ENCODE data around the gene TMEM25. TPM values are rescaled to one million over a fixed set of nuclear protein-coding genes. Genes with fewer than 3 reads are reported as not detected.
"Not testable (repeated sequence)": the region's sequence is repeated elsewhere in the genome, so short reads cannot be mapped to it uniquely, and the experiment has no call there.

TMEM25 gene
- polyA plus RNA-seq, 1 experiment = 30.2 TPM

DNA sequence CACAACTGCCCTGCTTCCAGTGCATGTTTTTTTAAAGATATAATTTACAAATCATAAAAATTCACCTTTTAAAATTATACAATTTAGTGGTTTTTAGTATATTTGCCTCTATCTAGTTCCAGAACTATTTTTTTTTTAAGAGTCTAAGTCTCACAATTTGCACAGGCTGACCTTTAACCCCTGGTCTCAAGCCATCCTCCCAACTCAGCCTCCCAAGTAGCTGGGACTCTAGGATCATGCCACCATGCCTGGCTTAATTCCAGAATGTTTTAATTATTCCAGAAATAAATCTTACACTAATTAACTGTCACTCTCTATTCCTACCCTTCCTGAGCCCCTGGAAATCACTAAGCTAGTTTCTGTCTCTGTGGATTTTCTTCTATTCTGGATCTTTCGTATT is 39.8 kb downstream of the TMEM25 start:
- POLR2A ChIA-PET = no interaction called here
- no peak overlapping the region for H3K4me3 ChIP-seq (ENCODE audit: low read depth, low read length)
- CTCF ChIA-PET = no interaction called here
- TF ChIP-seq, protein P1, sequence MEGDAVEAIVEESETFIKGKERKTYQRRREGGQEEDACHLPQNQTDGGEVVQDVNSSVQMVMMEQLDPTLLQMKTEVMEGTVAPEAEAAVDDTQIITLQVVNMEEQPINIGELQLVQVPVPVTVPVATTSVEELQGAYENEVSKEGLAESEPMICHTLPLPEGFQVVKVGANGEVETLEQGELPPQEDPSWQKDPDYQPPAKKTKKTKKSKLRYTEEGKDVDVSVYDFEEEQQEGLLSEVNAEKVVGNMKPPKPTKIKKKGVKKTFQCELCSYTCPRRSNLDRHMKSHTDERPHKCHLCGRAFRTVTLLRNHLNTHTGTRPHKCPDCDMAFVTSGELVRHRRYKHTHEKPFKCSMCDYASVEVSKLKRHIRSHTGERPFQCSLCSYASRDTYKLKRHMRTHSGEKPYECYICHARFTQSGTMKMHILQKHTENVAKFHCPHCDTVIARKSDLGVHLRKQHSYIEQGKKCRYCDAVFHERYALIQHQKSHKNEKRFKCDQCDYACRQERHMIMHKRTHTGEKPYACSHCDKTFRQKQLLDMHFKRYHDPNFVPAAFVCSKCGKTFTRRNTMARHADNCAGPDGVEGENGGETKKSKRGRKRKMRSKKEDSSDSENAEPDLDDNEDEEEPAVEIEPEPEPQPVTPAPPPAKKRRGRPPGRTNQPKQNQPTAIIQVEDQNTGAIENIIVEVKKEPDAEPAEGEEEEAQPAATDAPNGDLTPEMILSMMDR (IDR thresholded peaks at IDR 0.05; ENCODE audit: insufficient read depth, low read depth, low read length) = no peak
- H3K36me3 ChIP-seq (ENCODE audit: control insufficient read depth, insufficient read depth, low read length) = no peaks in the 10 kb centered on the region
- H3K27me3 ChIP-seq (ENCODE audit: control insufficient read depth, insufficient read depth, low read length) = no peaks in the 10 kb centered on the region
- no peak for DNase-seq (ENCODE audit: low read depth)

DNA sequence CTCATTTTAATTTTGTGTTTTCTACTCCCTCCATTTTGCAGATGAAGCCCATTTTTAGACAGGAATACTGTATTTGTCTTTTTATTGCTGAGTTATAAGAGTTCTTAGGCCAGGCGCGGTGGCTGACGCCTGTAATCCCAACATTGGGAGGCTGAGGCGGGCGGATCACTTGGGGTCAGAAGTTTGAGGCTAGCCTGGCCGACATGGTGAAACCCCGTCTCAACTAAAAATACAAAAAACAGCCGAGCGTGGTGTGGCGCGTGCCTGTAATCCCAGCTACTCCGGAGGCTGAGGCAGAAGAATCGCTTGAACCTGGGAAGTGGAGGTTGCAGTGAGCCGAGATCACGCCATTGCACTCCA is 40.7 kb downstream of the TMEM25 start:
- CTCF ChIA-PET; H3K36me3 ChIP-seq (ENCODE audit: control insufficient read depth, insufficient read depth, low read length); DNase-seq (ENCODE audit: low read depth); H3K27me3 ChIP-seq (ENCODE audit: control insufficient read depth, insufficient read depth, low read length): not testable (repeated sequence)
- H3K4me3 ChIP-seq (ENCODE audit: low read depth, low read length) = peak overlapping the region; percentile 99
- POLR2A ChIA-PET = interaction anchor here (0.5 to 0.6 kb wide), 2 partner anchors 41 to 116 kb away, joined by 4 read pairs; no protein-coding TSS in a partner anchor

DNA sequence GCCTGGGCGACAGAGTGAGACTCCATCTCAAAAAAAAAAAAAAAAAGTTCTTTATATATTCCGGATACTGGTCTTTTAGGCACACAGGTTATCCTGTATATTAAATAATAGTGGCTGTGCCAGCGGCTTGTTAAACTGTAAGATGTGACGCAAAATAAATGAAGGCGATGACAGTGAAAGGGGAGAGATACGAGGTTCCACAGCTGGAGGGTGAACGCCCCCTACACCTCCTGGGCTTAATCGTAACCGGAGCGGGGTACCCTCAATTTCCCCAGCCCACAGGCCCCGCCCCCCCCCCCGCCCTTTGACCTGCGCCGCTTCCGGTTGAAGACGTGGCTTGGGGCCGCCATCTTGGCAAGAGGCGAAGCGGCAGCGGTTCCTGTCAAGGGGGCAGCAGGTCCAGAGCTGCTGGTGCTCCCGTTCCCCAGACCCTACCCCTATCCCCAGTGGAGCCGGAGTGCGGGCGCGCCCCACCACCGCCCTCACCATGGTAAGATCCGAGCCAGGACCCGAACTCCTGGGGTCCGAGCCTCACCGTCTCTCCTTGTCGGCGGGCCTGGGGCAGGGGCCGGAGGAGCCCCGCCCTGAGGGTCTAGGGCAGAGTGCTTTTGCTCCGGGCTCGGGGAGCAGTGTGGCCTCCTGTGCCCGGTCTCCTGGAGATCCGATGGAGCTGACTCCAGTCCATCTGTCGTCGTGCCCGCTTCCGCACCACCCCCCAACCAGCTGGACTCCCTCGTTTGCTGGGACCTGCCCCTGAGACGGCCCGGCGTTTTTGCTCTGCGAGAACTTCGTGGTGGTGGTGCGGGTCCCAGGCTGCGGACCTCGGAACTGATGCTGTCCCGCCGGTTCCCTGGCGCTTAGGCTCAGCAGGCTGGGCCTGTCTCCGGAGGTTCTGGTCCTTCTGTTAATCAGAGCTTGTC is 41.3 kb downstream of the TMEM25 start, which contains the start of gene ARCN1:
Gene ARCN1 (plus strand): TSS at position 349 of the 920 bp plus-strand sequence. CDS start 139 bp downstream, at position 488.
- ChIA-PET CTCF (interaction anchor here (0.7 to 1.1 kb wide), 3 partner anchors 36 to 46 kb away, joined by 3 to 5 read pairs (median 3); no protein-coding TSS in a partner anchor), POLR2A (interaction anchor here (0.5 to 0.7 kb wide), 3 partner anchors 13 to 117 kb away, joined by 4 to 12 read pairs (median 4); no protein-coding TSS in a partner anchor)
- Histone ChIP-seq H3K4me3 (ENCODE audit: low read depth, low read length) (peak within 1 kb of the TSS; percentile 99), H3K27me3 (ENCODE audit: control insufficient read depth, insufficient read depth, low read length) (no peaks in the 10 kb centered on the region), H3K36me3 (ENCODE audit: control insufficient read depth, insufficient read depth, low read length) (no peaks in the 10 kb centered on the region)
- no peak for DNase-seq (ENCODE audit: low read depth)
- TF ChIP-seq, protein P1 (IDR thresholded peaks at IDR 0.05; ENCODE audit: insufficient read depth, low read depth, low read length) = no peak

DNA sequence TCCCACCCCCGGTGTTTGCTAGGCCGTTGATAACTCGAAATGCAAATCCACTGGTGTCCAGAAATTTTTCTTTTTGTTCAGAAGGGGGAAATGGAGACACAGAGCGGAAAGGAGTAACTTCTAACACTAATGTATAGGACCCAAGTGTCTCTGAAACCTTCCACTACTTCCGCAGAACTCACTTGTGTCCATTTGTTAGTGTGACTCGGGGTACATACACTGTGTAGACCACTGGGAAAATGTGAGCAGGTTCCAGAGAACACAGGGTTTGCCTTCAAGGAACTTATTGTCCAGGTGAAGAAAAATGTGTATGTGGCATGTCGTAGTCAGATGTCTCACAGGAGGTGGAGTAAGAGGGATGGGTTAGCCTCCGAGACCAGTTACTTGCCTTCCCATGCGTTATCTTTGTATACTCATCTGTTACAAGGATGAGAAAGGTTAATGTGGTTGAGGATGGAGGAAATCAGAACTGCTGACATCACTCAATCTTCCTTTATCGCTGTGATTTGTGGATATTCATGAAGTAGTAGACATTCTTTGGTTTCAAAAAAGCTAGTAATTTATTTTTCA is 42.1 kb downstream of the TMEM25 start:
- ChIA-PET CTCF (interaction anchor here (0.7 to 1.1 kb wide), 5 partner anchors 34 to 70 kb away, joined by 3 to 5 read pairs (median 3); partner anchors contain the start of gene PHLDB1), POLR2A (no interaction called here)
- DNase-seq (ENCODE audit: low read depth) = no peak
- Histone ChIP-seq H3K27me3 (ENCODE audit: control insufficient read depth, insufficient read depth, low read length) (no peaks in the 10 kb centered on the region), H3K4me3 (ENCODE audit: low read depth, low read length) (peak overlapping the region; percentile 99), H3K36me3 (ENCODE audit: control insufficient read depth, insufficient read depth, low read length) (no peaks in the 10 kb centered on the region)
- TF ChIP-seq, protein P1 (IDR thresholded peaks at IDR 0.05; ENCODE audit: insufficient read depth, low read depth, low read length) = no peak

DNA sequence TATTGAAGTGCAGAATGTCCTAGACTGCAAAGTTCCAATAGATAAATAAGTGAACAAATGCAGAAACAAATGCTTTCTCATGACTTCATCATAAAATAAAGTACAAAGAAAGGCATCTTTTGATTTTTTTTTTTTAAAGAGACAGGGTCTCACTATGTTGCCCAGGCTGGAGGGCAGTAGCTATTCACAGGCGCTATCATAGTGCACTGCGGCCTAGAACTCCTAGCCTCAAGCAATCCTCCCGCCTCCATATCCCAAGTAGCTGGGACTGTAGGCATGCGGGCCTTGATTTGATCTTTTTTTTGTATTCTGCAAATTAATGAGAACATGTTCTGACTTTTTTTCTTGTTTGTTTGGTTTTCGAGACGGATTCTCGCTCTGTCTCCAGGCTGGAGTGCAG is 43.6 kb downstream of the TMEM25 start:
- POLR2A ChIA-PET = interaction anchor here (0.5 kb wide), 1 partner anchor 435 kb away, joined by 3 read pairs; no protein-coding TSS in a partner anchor
- peak overlapping the region; percentile 99 for H3K4me3 ChIP-seq (ENCODE audit: low read depth, low read length)
- H3K27me3 ChIP-seq (ENCODE audit: control insufficient read depth, insufficient read depth, low read length) = no peaks in the 10 kb centered on the region
- H3K36me3 ChIP-seq (ENCODE audit: control insufficient read depth, insufficient read depth, low read length) = no peaks in the 10 kb centered on the region
- no peak for DNase-seq (ENCODE audit: low read depth)
- CTCF ChIA-PET = interaction anchor here (0.6 to 1.5 kb wide), 2 partner anchors 20 to 52 kb away, joined by 3 to 4 read pairs; no protein-coding TSS in a partner anchor
- TF ChIP-seq, protein P1 (IDR thresholded peaks at IDR 0.05; ENCODE audit: insufficient read depth, low read depth, low read length) = no peak

DNA sequence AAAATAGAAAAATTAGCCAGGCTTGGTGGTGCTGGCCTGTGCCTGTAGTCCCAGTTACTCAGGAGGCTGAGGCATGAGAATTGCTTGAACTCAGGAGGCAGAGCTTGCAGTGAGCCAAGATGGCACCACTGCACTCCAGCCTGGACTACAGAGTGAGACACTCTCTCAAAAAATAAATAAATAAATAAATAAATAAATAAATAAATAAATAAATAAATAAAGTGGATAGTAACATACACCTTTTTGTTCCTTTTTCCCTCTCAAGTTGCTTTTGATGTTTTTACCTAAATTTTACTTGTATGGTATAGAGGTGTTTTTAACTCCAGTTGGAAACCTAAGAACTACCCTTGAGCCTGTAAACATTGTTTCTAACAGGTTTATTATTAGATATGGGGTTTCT is 47.0 kb downstream of the TMEM25 start:
- H3K36me3 ChIP-seq (ENCODE audit: control insufficient read depth, insufficient read depth, low read length); POLR2A ChIA-PET; DNase-seq (ENCODE audit: low read depth); H3K27me3 ChIP-seq (ENCODE audit: control insufficient read depth, insufficient read depth, low read length); H3K4me3 ChIP-seq (ENCODE audit: low read depth, low read length): not testable (repeated sequence)
- CTCF ChIA-PET = interaction anchor here (1.2 kb wide), 1 partner anchor 29 kb away, joined by 4 read pairs; the partner anchor contains the start of gene PHLDB1

All from BJ (cell line).